Gastrocnemius medialis (tissue), 4 donors: Measurements from ENCODE around the gene DRAM1.

ENCODE experiments used
- CTCF ChIP-seq, 5 experiments: fragments of 450-650 bp in 3 of 5; fragments of 200-600 bp in 2 of 5; sonication (generic) in 2 of 5; IDR thresholded peaks in 4 of 5; conservative IDR thresholded peaks in 1 of 5; 1 replicate in 4 of 5; 2 replicates in 1 of 5; pipeline ENCODE4 v1.5.1; 2016 to 2019; ENCODE audit warnings: antibody characterized with exemption in 5 of 5, mild to moderate bottlenecking in 3 of 5, moderate library complexity in 3 of 5
- POLR2A ChIP-seq, 2 donors: fragments of 450-650 bp; IDR thresholded peaks; one replicate each; pipeline ENCODE4 v1.6.1; 2017; ENCODE audit warnings: antibody characterized with exemption in 2 of 2, mild to moderate bottlenecking in 2 of 2, moderate library complexity in 2 of 2

DNA sequence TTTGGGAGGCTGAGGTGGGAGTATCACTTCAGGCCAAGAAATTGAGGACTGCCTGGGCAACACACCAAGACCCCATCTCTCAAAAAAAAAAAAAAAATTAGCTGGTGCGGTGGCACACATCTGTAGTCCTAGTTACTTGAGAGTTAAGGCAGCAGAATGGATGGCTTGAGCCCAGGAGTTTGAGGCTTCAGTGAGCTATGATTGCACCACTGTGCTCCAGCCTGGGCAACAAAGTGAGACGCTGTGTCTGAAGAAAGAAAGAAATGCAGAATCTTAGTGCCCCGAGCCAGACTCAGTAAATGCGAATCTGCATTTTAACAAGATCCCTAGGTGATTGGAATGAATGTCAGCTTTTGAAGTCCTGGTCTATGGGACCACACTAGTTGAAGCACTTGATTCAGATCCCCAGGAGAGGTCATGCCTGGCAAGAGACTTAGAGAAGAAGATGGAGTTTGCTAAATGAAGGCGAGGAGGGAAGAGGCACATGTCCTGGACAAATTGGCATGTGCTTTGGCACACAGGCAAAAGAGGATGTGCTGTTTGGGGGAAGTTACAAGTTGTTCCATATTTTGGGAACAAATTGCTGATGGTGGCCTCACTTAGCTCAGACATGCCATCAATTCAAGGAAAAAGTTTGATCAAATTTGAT is 56.6 kb downstream of the DRAM1 start:
- TF ChIP-seq CTCF (IDR thresholded peaks at IDR 0.05 in 4 of 5, conservative IDR thresholded peaks at IDR 0.05 in 1 of 5) (no peak), POLR2A (IDR thresholded peaks at IDR 0.05) (no peak)
